Esophagus muscularis mucosa (tissue), 4 donors: ENCODE measurements around the gene INTS11. TPM values are rescaled to one million over a fixed set of nuclear protein-coding genes. Genes with fewer than 3 reads are reported as not detected.

Experiments used
- DNase-seq: peaks from one replicate; pipeline ENCODE4 v3.0.0-alpha.2; 2017; ENCODE audit errors: extremely low spot score
- H3K27ac ChIP-seq, 4 donors: fragments of 200-600 bp; sonication (generic); replicated peaks in 1 of 4; 1 replicate in 3 of 4; 2 replicates in 1 of 4; pipeline ENCODE4 v1.5.1; 2016 to 2019; ENCODE audit warnings: mild to moderate bottlenecking in 1 of 4
- H3K27me3 ChIP-seq, 4 donors: fragments of 200-600 bp; sonication (generic); one replicate each; pipeline versions ENCODE4 v1.5.1 to v1.6.0; 2016 to 2019
- H3K36me3 ChIP-seq, 4 donors: fragments of 200-600 bp; sonication (generic); one replicate each; pipeline ENCODE4 v1.5.1; 2016 to 2019
- H3K4me1 ChIP-seq, 4 donors: fragments of 200-600 bp; sonication (generic); one replicate each; pipeline ENCODE4 v1.5.1; 2016 to 2019
- H3K4me3 ChIP-seq, 4 donors: fragments of 200-600 bp; sonication (generic); 1 replicate in 2 of 4; 2 replicates in 2 of 4; pipeline ENCODE4 v1.5.1; 2016 to 2019; ENCODE audit warnings: mild to moderate bottlenecking in 4 of 4, moderate library complexity in 1 of 4
- H3K9me3 ChIP-seq, 4 donors: fragments of 200-600 bp; sonication (generic); 1 replicate in 3 of 4; 2 replicates in 1 of 4; pipeline ENCODE4 v1.5.1; 2016 to 2019
- EP300 ChIP-seq: sonication (generic); formaldehyde crosslinking; IDR thresholded peaks from one replicate; pipeline ENCODE4 v1.6.1; 2017; ENCODE audit warnings: antibody characterized with exemption
- POLR2A ChIP-seq: fragments of 450-650 bp; IDR thresholded peaks from one replicate; pipeline ENCODE4 v1.6.1; 2017; ENCODE audit warnings: antibody characterized with exemption, moderate library complexity, mild to moderate bottlenecking, low read depth
- POLR2AphosphoS5 ChIP-seq, 2 donors: sonication (generic); formaldehyde crosslinking; IDR thresholded peaks; one replicate each; pipeline ENCODE4 v1.6.1; 2017; ENCODE audit warnings: antibody characterized with exemption in 2 of 2
- WGBS: methylation state at CpG from one replicate; pipeline ENCODE4 v1.1.5; 2018; 5-methylcytosine and 5-hydroxymethylcytosine counted together
- intact Hi-C: fragments of 100-400 bp; cut with DNase I; formaldehyde crosslinking; loops from one replicate; pipeline ENCODE4 v1.15.1; 2023
- total RNA-seq, 4 donors: library from RNA; depleted of rRNA; stranded (reverse); fragments of >200 nt; gene quantifications; one replicate each; pipeline versions ENCODE4 v1.1.0 to v1.2.1, GENCODE V29; 2016
- TF ChIP-seq, protein P1 (sequence below), 3 experiments: fragments of 200-600 bp in 2 of 3; fragments of 450-650 bp in 1 of 3; sonication (generic) in 2 of 3; IDR thresholded peaks; one replicate each; pipeline ENCODE4 v1.5.1; 2017 to 2019; ENCODE audit warnings: antibody characterized with exemption in 3 of 3, mild to moderate bottlenecking in 2 of 3, moderate library complexity in 1 of 3

The INTS11 gene
- total RNA-seq, 4 donors from 2014 or later, result 75.9 to 121 (median 87.8) TPM

DNA sequence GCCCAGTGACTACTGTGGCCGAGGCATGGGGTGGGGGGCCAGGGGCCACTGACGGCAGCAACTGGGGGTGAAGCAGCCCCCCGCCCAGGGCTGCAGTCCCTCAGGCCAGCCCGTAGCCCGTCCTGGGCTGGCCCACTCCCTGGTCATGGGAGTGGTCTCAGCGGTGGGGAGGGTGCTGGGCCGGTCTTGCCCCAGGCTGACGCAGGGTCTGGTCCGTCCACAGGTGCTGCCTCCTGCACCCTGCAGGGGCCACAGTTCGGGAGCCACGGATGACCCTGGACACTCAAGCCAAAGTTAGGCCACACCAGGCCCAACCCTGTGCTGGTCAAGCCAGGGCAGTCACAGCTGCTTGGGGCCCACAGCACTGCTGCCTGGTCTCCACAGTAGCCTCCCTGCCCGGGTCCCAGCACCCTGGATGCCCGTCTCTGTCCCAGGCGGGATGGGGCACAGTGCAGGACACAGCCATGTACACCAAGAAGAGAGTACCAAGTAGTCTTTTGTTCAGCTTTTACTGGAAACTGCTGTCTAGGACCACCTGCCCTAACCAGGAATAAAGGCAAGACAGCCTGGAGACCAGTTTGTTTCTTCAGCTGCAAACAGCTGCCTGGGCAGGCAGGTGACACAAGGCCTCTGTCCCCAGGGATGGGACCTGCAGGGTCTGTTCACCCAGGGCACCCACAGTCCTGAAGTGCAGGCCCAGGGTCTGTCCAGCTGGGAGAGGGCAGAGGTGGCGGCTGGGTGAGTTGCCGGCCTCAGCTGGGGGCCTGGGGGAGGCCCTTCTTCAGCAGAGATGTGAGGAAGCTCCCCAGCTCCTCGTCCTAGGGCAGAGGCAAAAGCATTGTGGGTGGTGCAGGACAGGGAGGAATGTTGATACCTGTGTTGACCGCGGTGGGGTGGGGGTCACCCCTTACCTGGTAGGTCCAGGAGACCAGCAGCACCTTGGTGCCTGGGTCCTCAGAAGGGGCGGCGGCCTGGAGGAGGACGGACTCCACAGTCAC, 13.1 kb downstream of the INTS11 start:
- Histone ChIP-seq H3K27ac (no peak overlapping the region), H3K27me3 (no peaks in the 10 kb centered on the region), H3K4me1 (peaks cover 20 to 49% (median 43%) of the 10 kb centered on the region in 4 donors), H3K36me3 (peaks cover 43 to 64% (median 59%) of the 10 kb centered on the region in 4 donors), H3K4me3 (no peak overlapping the region), H3K9me3 (no peaks in the 10 kb centered on the region)
- TF ChIP-seq POLR2AphosphoS5 (IDR thresholded peaks at IDR 0.05), result no peak
- TF ChIP-seq POLR2A, result no peak
- no peak for TF ChIP-seq EP300
- TF ChIP-seq, protein P1, sequence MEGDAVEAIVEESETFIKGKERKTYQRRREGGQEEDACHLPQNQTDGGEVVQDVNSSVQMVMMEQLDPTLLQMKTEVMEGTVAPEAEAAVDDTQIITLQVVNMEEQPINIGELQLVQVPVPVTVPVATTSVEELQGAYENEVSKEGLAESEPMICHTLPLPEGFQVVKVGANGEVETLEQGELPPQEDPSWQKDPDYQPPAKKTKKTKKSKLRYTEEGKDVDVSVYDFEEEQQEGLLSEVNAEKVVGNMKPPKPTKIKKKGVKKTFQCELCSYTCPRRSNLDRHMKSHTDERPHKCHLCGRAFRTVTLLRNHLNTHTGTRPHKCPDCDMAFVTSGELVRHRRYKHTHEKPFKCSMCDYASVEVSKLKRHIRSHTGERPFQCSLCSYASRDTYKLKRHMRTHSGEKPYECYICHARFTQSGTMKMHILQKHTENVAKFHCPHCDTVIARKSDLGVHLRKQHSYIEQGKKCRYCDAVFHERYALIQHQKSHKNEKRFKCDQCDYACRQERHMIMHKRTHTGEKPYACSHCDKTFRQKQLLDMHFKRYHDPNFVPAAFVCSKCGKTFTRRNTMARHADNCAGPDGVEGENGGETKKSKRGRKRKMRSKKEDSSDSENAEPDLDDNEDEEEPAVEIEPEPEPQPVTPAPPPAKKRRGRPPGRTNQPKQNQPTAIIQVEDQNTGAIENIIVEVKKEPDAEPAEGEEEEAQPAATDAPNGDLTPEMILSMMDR (IDR thresholded peaks at IDR 0.05), result no peak
- intact Hi-C loops, result no loop called here
- WGBS, result 85% methylated on average over 17 of the region's 22 CpGs
- no peak for DNase-seq

DNA sequence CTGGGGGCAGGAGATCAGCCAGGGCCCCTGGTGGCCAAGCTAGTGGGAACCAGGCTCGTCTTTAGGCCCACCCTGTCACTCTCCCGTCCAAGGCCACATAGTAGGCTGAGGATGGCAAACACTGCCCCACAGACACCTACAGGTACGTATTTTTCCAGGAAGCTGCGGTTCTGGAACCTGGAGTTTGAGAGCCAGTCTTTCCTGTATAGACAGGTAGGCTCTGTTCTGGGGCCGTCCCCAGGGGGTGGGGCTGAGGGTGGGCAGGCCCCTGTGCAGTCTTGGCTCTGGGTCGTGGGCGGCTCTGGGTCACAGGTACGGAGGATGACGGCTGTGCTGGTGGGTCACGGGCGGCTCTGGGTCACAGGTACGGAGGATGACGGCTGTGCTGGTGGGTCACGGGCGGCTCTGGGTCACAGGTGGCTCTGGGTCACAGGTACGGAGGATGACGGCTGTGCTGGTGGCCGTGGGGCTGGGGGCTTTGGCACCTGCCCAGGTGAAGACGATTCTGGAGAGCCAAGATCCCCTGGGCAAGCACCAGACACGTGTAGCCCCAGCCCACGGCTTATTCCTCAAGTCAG, 13.9 kb downstream of the INTS11 start:
- WGBS, result 82% methylated on average over 16 of the region's 21 CpGs
- peaks cover 38 to 58% (median 55%) of the 10 kb centered on the region in 4 donors for H3K36me3 ChIP-seq
- no peak overlapping the region for H3K4me3 ChIP-seq
- H3K9me3 ChIP-seq, result no peaks in the 10 kb centered on the region
- no peak for DNase-seq
- no peaks in the 10 kb centered on the region for H3K27me3 ChIP-seq
- H3K4me1 ChIP-seq, result peaks cover 28 to 49% (median 43%) of the 10 kb centered on the region in 4 donors
- TF ChIP-seq, protein P1 (IDR thresholded peaks at IDR 0.05), result no peak
- no peak for TF ChIP-seq EP300
- H3K27ac ChIP-seq, result peak overlapping the region in 3 of 4 donors; percentile 83 to 96 (median 92)
- intact Hi-C loops, result no loop called here

DNA sequence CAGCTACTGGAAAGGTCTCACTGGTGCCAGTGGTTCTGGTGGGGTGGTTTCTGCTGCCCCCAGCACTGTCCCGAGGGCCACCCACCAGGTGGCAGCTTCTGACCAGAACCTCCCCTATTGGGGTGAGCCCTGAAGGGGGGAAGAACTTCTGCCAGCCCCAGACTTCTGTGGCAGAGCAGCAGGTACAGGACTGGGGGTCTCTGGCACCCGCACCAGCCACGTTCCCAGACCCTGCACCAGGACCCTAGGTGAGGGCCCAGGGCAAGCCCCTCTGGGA, 14.4 kb downstream of the INTS11 start:
- H3K27me3 ChIP-seq, result no peaks in the 10 kb centered on the region
- WGBS, result 67% methylated on average over 1 of the region's 3 CpGs
- no peak overlapping the region for H3K4me3 ChIP-seq
- peaks cover 33 to 49% (median 43%) of the 10 kb centered on the region in 4 donors for H3K4me1 ChIP-seq
- DNase-seq, result no peak
- no peaks in the 10 kb centered on the region for H3K9me3 ChIP-seq
- intact Hi-C loops, result no loop called here
- TF ChIP-seq EP300 (no peak), POLR2A (no peak), POLR2AphosphoS5 (IDR thresholded peaks at IDR 0.05) (no peak)
- TF ChIP-seq, protein P1 (IDR thresholded peaks at IDR 0.05), result no peak
- peaks cover 38 to 55% (median 52%) of the 10 kb centered on the region in 4 donors for H3K36me3 ChIP-seq
- H3K27ac ChIP-seq, result peak overlapping the region; percentile 83 to 96 (median 94)

DNA sequence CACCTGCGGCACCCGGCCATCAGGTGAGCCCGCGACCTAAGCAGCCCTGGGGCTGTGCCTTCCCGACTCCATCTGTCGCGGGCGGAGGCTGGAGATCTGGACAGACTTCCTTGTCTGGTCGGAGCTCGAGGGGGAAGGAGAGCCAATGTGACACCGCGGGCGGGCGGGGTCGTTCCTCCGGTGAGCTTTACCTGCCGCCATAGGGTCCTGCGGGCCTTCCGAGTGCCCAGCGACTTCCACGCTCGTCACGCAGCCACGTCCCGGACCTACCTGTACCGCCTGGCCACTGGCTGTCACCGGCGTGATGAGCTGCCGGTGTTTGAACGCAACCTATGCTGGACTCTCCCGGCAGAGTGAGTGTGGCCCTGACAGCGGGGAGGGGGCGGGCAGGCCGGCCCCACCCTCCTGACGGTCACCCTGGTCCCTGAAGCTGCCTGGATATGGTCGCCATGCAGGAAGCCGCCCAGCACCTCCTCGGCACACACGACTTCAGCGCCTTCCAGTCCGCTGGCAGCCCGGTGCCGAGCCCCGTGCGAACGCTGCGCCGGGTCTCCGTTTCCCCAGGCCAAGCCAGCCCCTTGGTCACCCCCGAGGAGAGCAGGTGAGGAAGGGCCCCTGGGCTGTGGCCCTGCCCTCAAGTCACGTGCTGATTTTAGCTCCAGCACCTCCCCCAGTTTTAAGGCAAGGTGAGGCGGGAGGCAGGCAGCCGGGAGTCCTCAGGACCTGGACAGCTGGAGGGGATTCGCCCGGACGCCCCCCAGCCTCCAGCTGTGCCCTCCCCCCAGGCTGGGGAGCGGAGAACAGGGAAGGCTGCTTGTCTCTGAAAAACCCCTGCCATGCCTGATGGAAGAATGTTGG, 15.0 kb downstream of the INTS11 start:
- no peaks in the 10 kb centered on the region for H3K27me3 ChIP-seq
- H3K9me3 ChIP-seq, result no peaks in the 10 kb centered on the region
- peaks cover 39 to 51% (median 46%) of the 10 kb centered on the region in 4 donors for H3K4me1 ChIP-seq
- peak overlapping the region; percentile 83 to 96 (median 94) for H3K27ac ChIP-seq
- peak overlapping the region; percentile 67 to 91 (median 81) for H3K4me3 ChIP-seq
- no peak for DNase-seq
- TF ChIP-seq, protein P1 (IDR thresholded peaks at IDR 0.05), result no peak
- TF ChIP-seq POLR2AphosphoS5 (IDR thresholded peaks at IDR 0.05), result no peak
- TF ChIP-seq EP300, result no peak
- no peak for TF ChIP-seq POLR2A
- intact Hi-C loops, result no loop called here
- 29% methylated on average over 12 of the region's 57 CpGs for WGBS
- peaks cover 36 to 49% (median 46%) of the 10 kb centered on the region in 4 donors for H3K36me3 ChIP-seq
